Spleen (tissue), 11 donors: Measurements from ENCODE around the gene PLCB4. TPM values are rescaled to one million over a fixed set of nuclear protein-coding genes. Genes with fewer than 3 reads are reported as not detected.

Source experiments
- DNase-seq: peaks from one replicate; pipeline ENCODE4 v3.0.0-alpha.2; 2020
- H3K27ac ChIP-seq, 8 donors: fragments of 200-600 bp; sonication (generic) in 7 of 8; 1 replicate in 4 of 8; 2 replicates in 4 of 8; pipeline versions ENCODE4 v1.5.0 to v1.8.0; 2016 to 2021; ENCODE audit warnings: inconsistent platforms in 4 of 8, mild to moderate bottlenecking in 4 of 8, moderate library complexity in 1 of 8
- H3K27me3 ChIP-seq, 7 donors: fragments of 200-600 bp; sonication (generic) in 6 of 7; replicated peaks in 1 of 7; 1 replicate in 4 of 7; 2 replicates in 3 of 7; pipeline versions ENCODE4 v1.5.0 to v1.8.0; 2016 to 2021; ENCODE audit warnings: inconsistent platforms in 3 of 7, mild to moderate bottlenecking in 1 of 7
- H3K36me3 ChIP-seq, 6 donors: fragments of 200-600 bp; sonication (generic) in 5 of 6; 1 replicate in 4 of 6; 2 replicates in 2 of 6; pipeline versions ENCODE4 v1.5.0 to v1.8.0; 2016 to 2021; ENCODE audit warnings: inconsistent platforms in 2 of 6
- H3K4me1 ChIP-seq, 6 donors: fragments of 200-600 bp; sonication (generic) in 5 of 6; 1 replicate in 3 of 6; 2 replicates in 3 of 6; pipeline versions ENCODE4 v1.5.0 to v1.8.0; 2016 to 2021; ENCODE audit warnings: inconsistent platforms in 3 of 6
- H3K4me3 ChIP-seq, 8 donors: fragments of 200-600 bp; sonication (generic) in 7 of 8; 1 replicate in 4 of 8; 2 replicates in 4 of 8; pipeline versions ENCODE4 v1.5.0 to v1.8.0; 2016 to 2021; ENCODE audit warnings: inconsistent platforms in 4 of 8, mild to moderate bottlenecking in 4 of 8, moderate library complexity in 2 of 8
- H3K9me3 ChIP-seq, 8 donors: fragments of 200-600 bp; sonication (generic) in 7 of 8; 1 replicate in 4 of 8; 2 replicates in 4 of 8; pipeline versions ENCODE4 v1.5.0 to v1.8.0; 2016 to 2021; ENCODE audit warnings: inconsistent platforms in 4 of 8
- CTCF ChIP-seq, 11 experiments: fragments of 200-600 bp in 7 of 11; fragments of 450-650 bp in 4 of 11; sonication (generic) in 4 of 11; IDR thresholded peaks in 8 of 11; conservative IDR thresholded peaks in 3 of 11; 1 replicate in 7 of 11; 2 replicates in 4 of 11; pipeline versions ENCODE4 v1.4.0 to v1.8.0; 2016 to 2021; ENCODE audit warnings: antibody characterized with exemption in 11 of 11, inconsistent platforms in 4 of 11, mild to moderate bottlenecking in 1 of 11
- POLR2A ChIP-seq, 3 donors: fragments of 450-650 bp; IDR thresholded peaks; one replicate each; pipeline ENCODE4 v1.5.1; 2017; ENCODE audit warnings: antibody characterized with exemption in 3 of 3, mild to moderate bottlenecking in 1 of 3
- POLR2AphosphoS5 ChIP-seq, 3 donors: sonication (generic); formaldehyde crosslinking; IDR thresholded peaks; one replicate each; pipeline ENCODE4 v1.5.1; 2017; ENCODE audit warnings: antibody characterized with exemption in 3 of 3
- WGBS, 5 donors: extraction: QIAGEN DNeasy Blood & Tissue Kit in 3 of 5; methylation state at CpG; one replicate each; pipeline versions ENCODE4 v1.1.5 to v1.1.7; 2013 to 2018; 5-methylcytosine and 5-hydroxymethylcytosine counted together
- intact Hi-C: fragments of 100-400 bp; cut with DNase I; formaldehyde crosslinking; loops from one replicate; pipeline ENCODE4 v1.15.0; 2023; ENCODE audit warnings: low total_unique reads
- polyA plus RNA-seq, 3 donors: library from polyadenylated mRNA; stranded (reverse); fragments of 200-250 nt; gene quantifications; one replicate each; pipeline ENCODE4 v1.2.1, GENCODE V29; 2013
- total RNA-seq, 7 donors: library from RNA; depleted of rRNA in 3 of 7; stranded (reverse); fragments of >200 nt in 3 of 7; fragmentation: NEBNext Ultra II Directional in 4 of 7; extraction: Animal tissue kit (Norgen Biotek cat#: 25700) in 4 of 7; gene quantifications; one replicate each; pipeline versions ENCODE4 v1.1.0 to v1.2.1, GENCODE V29; 2016 to 2021
- donor health status: healthy with polysubstance abuse.
- donor health status: DM: no; HTN: no; CAD: no; lungs with moderate emphysema.
- donor health status: DM: no; HTN: no; CAD: no.
- donor health status: Bipolar disorder and iron deficiency.
- donor health status: healthy.
- donor health status: DM: no; HTN: no; CAD: no.
- donor health status: DM: yes; HTN: yes; CAD: no.

The PLCB4 gene
- total and polyA plus RNA-seq, 10 donors = 0.43 to 4.9 (median 1.6) TPM

GRCh38 chr20:9353180-9353915 is 284.5 kb downstream of the PLCB4 start:
- Histone ChIP-seq H3K27ac (no peak overlapping the region), H3K27me3 (no peaks in the 10 kb centered on the region), H3K4me1 (peaks cover 0 to 10% (median 0%) of the 10 kb centered on the region in 6 donors), H3K9me3 (no peaks in the 10 kb centered on the region), H3K4me3 (no peak overlapping the region), H3K36me3 (no peaks in the 10 kb centered on the region)
- intact Hi-C loops = loop anchor here (10.0 kb wide), 1 partner anchor 499 kb away; no protein-coding TSS in a partner anchor
- 70 to 88% (median 80%) methylated on average over 2 of the region's 2 CpGs for WGBS, 5 donors
- TF ChIP-seq CTCF (IDR thresholded peaks at IDR 0.05 in 8 of 11, conservative IDR thresholded peaks at IDR 0.05 in 3 of 11) = no peak
- TF ChIP-seq POLR2AphosphoS5 (IDR thresholded peaks at IDR 0.05) = no peak
- TF ChIP-seq POLR2A (IDR thresholded peaks at IDR 0.05) = no peak
- DNase-seq = no peak

GRCh38 chr20:9353916-9354276 is 285.0 kb downstream of the PLCB4 start:
- WGBS, 5 donors = 89 to 94% (median 93%) methylated on average over 1 of the region's 1 CpG
- TF ChIP-seq POLR2AphosphoS5 (IDR thresholded peaks at IDR 0.05) = no peak
- no peak for TF ChIP-seq CTCF (IDR thresholded peaks at IDR 0.05 in 8 of 11, conservative IDR thresholded peaks at IDR 0.05 in 3 of 11)
- TF ChIP-seq POLR2A (IDR thresholded peaks at IDR 0.05) = no peak
- no peaks in the 10 kb centered on the region for H3K36me3 ChIP-seq
- H3K4me3 ChIP-seq = no peak overlapping the region
- intact Hi-C loops = loop anchor here (10.0 kb wide), 1 partner anchor 499 kb away; no protein-coding TSS in a partner anchor
- H3K4me1 ChIP-seq = peaks cover 0 to 5% (median 0%) of the 10 kb centered on the region in 6 donors
- H3K27me3 ChIP-seq = no peaks in the 10 kb centered on the region
- no peak for DNase-seq
- no peaks in the 10 kb centered on the region for H3K9me3 ChIP-seq
- H3K27ac ChIP-seq = no peak overlapping the region

GRCh38 chr20:9354579-9354978 is 285.7 kb downstream of the PLCB4 start:
- no peaks in the 10 kb centered on the region for H3K27me3 ChIP-seq
- intact Hi-C loops = loop anchor here (10.0 kb wide), 1 partner anchor 500 kb away; no protein-coding TSS in a partner anchor
- no peak for DNase-seq
- no peaks in the 10 kb centered on the region for H3K9me3 ChIP-seq
- WGBS, 5 donors = 91 to 98% (median 92%) methylated on average over 2 of the region's 2 CpGs
- no peak for TF ChIP-seq POLR2AphosphoS5 (IDR thresholded peaks at IDR 0.05)
- no peak for TF ChIP-seq CTCF (IDR thresholded peaks at IDR 0.05 in 8 of 11, conservative IDR thresholded peaks at IDR 0.05 in 3 of 11)
- TF ChIP-seq POLR2A (IDR thresholded peaks at IDR 0.05) = no peak
- no peak overlapping the region for H3K27ac ChIP-seq
- H3K36me3 ChIP-seq = no peaks in the 10 kb centered on the region
- no peak overlapping the region for H3K4me3 ChIP-seq
- H3K4me1 ChIP-seq = peaks cover 0 to 3% (median 0%) of the 10 kb centered on the region in 6 donors

- WGBS, 5 donors = 82 to 94% (median 87%) methylated on average over 2 of the region's 2 CpGs
- intact Hi-C loops = loop anchor here (2.0 to 10.0 kb wide), 2 partner anchors 503 to 567 kb away; no protein-coding TSS in a partner anchor
- Histone ChIP-seq H3K4me3 (no peak overlapping the region), H3K27me3 (no peaks in the 10 kb centered on the region), H3K36me3 (no peaks in the 10 kb centered on the region), H3K9me3 (no peaks in the 10 kb centered on the region), H3K4me1 (peaks cover 0 to 9% (median 2%) of the 10 kb centered on the region in 6 donors), H3K27ac (no peak overlapping the region)
- no peak for TF ChIP-seq POLR2AphosphoS5 (IDR thresholded peaks at IDR 0.05)
- no peak for TF ChIP-seq POLR2A (IDR thresholded peaks at IDR 0.05)
- TF ChIP-seq CTCF (IDR thresholded peaks at IDR 0.05 in 8 of 11, conservative IDR thresholded peaks at IDR 0.05 in 3 of 11) = no peak
- DNase-seq = no peak
Measured at GRCh38 chr20:9358001-9358400, 289.1 kb downstream of the PLCB4 start.
